ENCODE measurements around the gene RIMBP2. TPM values are rescaled to one million over a fixed set of nuclear protein-coding genes. Genes with fewer than 3 reads are reported as not detected.

The RIMBP2 gene
- total and polyA plus RNA-seq, 2 experiments from 2014 or later, result 0.31 to 0.37 TPM

DNA sequence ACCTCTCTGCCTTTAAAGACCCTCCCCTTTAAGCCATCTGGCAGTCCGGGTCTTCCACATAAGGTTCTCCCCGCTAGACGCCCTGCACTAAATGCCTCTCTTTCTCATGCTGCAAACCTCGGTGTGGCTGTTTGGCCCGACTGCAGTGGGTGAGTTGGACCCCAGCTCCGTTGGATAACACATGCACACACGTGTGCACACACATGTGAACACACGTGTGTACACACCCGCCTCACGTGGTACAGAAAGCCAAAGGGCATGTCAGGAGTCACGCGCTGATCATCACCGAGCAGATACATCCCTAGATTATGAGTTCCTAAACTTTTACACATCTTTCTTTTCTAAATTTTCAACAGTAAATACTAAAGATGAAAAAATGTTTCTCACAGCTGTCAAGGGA lies 68.3 kb downstream of the RIMBP2 start (continued):
- TF ChIP-seq, protein P1, sequence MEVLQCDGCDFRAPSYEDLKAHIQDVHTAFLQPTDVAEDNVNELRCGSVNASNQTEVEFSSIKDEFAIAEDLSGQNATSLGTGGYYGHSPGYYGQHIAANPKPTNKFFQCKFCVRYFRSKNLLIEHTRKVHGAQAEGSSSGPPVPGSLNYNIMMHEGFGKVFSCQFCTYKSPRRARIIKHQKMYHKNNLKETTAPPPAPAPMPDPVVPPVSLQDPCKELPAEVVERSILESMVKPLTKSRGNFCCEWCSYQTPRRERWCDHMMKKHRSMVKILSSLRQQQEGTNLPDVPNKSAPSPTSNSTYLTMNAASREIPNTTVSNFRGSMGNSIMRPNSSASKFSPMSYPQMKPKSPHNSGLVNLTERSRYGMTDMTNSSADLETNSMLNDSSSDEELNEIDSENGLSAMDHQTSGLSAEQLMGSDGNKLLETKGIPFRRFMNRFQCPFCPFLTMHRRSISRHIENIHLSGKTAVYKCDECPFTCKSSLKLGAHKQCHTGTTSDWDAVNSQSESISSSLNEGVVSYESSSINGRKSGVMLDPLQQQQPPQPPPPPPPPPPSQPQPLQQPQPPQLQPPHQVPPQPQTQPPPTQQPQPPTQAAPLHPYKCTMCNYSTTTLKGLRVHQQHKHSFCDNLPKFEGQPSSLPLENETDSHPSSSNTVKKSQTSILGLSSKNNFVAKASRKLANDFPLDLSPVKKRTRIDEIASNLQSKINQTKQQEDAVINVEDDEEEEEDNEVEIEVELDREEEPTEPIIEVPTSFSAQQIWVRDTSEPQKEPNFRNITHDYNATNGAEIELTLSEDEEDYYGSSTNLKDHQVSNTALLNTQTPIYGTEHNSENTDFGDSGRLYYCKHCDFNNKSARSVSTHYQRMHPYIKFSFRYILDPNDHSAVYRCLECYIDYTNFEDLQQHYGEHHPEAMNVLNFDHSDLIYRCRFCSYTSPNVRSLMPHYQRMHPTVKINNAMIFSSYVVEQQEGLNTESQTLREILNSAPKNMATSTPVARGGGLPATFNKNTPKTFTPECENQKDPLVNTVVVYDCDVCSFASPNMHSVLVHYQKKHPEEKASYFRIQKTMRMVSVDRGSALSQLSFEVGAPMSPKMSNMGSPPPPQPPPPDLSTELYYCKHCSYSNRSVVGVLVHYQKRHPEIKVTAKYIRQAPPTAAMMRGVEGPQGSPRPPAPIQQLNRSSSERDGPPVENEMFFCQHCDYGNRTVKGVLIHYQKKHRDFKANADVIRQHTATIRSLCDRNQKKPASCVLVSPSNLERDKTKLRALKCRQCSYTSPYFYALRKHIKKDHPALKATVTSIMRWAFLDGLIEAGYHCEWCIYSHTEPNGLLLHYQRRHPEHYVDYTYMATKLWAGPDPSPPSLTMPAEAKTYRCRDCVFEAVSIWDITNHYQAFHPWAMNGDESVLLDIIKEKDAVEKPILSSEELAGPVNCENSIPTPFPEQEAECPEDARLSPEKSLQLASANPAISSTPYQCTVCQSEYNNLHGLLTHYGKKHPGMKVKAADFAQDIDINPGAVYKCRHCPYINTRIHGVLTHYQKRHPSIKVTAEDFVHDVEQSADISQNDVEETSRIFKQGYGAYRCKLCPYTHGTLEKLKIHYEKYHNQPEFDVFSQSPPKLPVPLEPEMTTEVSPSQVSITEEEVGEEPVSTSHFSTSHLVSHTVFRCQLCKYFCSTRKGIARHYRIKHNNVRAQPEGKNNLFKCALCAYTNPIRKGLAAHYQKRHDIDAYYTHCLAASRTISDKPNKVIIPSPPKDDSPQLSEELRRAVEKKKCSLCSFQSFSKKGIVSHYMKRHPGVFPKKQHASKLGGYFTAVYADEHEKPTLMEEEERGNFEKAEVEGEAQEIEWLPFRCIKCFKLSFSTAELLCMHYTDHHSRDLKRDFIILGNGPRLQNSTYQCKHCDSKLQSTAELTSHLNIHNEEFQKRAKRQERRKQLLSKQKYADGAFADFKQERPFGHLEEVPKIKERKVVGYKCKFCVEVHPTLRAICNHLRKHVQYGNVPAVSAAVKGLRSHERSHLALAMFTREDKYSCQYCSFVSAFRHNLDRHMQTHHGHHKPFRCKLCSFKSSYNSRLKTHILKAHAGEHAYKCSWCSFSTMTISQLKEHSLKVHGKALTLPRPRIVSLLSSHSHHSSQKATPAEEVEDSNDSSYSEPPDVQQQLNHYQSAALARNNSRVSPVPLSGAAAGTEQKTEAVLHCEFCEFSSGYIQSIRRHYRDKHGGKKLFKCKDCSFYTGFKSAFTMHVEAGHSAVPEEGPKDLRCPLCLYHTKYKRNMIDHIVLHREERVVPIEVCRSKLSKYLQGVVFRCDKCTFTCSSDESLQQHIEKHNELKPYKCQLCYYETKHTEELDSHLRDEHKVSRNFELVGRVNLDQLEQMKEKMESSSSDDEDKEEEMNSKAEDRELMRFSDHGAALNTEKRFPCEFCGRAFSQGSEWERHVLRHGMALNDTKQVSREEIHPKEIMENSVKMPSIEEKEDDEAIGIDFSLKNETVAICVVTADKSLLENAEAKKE (CRISPR knock-in tag; IDR thresholded peaks at IDR 0.05), result no peak
- TF ChIP-seq POLR2AphosphoS5 (IDR thresholded peaks at IDR 0.05; ENCODE audit: low read depth), result no peak
- TF ChIP-seq, protein P2, sequence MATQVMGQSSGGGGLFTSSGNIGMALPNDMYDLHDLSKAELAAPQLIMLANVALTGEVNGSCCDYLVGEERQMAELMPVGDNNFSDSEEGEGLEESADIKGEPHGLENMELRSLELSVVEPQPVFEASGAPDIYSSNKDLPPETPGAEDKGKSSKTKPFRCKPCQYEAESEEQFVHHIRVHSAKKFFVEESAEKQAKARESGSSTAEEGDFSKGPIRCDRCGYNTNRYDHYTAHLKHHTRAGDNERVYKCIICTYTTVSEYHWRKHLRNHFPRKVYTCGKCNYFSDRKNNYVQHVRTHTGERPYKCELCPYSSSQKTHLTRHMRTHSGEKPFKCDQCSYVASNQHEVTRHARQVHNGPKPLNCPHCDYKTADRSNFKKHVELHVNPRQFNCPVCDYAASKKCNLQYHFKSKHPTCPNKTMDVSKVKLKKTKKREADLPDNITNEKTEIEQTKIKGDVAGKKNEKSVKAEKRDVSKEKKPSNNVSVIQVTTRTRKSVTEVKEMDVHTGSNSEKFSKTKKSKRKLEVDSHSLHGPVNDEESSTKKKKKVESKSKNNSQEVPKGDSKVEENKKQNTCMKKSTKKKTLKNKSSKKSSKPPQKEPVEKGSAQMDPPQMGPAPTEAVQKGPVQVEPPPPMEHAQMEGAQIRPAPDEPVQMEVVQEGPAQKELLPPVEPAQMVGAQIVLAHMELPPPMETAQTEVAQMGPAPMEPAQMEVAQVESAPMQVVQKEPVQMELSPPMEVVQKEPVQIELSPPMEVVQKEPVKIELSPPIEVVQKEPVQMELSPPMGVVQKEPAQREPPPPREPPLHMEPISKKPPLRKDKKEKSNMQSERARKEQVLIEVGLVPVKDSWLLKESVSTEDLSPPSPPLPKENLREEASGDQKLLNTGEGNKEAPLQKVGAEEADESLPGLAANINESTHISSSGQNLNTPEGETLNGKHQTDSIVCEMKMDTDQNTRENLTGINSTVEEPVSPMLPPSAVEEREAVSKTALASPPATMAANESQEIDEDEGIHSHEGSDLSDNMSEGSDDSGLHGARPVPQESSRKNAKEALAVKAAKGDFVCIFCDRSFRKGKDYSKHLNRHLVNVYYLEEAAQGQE (IDR thresholded peaks at IDR 0.05; ENCODE audit: unreplicated experiment), result no peak
- TF ChIP-seq, protein P3, sequence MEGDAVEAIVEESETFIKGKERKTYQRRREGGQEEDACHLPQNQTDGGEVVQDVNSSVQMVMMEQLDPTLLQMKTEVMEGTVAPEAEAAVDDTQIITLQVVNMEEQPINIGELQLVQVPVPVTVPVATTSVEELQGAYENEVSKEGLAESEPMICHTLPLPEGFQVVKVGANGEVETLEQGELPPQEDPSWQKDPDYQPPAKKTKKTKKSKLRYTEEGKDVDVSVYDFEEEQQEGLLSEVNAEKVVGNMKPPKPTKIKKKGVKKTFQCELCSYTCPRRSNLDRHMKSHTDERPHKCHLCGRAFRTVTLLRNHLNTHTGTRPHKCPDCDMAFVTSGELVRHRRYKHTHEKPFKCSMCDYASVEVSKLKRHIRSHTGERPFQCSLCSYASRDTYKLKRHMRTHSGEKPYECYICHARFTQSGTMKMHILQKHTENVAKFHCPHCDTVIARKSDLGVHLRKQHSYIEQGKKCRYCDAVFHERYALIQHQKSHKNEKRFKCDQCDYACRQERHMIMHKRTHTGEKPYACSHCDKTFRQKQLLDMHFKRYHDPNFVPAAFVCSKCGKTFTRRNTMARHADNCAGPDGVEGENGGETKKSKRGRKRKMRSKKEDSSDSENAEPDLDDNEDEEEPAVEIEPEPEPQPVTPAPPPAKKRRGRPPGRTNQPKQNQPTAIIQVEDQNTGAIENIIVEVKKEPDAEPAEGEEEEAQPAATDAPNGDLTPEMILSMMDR (conservative IDR thresholded peaks at IDR 0.05; ENCODE audit: low read depth in 2 of 2), result no peak
- TF ChIP-seq CREB1 (CRISPR knock-in tag; IDR thresholded peaks at IDR 0.05; ENCODE audit: low read depth), result no peak
- no peak for TF ChIP-seq ZNF331 (CRISPR knock-in tag; IDR thresholded peaks at IDR 0.05; ENCODE audit: low read depth)
- TF ChIP-seq, protein P4, sequence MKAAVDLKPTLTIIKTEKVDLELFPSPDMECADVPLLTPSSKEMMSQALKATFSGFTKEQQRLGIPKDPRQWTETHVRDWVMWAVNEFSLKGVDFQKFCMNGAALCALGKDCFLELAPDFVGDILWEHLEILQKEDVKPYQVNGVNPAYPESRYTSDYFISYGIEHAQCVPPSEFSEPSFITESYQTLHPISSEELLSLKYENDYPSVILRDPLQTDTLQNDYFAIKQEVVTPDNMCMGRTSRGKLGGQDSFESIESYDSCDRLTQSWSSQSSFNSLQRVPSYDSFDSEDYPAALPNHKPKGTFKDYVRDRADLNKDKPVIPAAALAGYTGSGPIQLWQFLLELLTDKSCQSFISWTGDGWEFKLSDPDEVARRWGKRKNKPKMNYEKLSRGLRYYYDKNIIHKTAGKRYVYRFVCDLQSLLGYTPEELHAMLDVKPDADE (IDR thresholded peaks at IDR 0.05), result no peak
- TF ChIP-seq NANOG (IDR thresholded peaks at IDR 0.05; ENCODE audit: borderline replicate concordance), result no peak
- TF ChIP-seq JUNB (IDR thresholded peaks at IDR 0.05; ENCODE audit: unreplicated experiment), result no peak
